Measurements from ENCODE around the gene MAST1.

- TF ChIP-seq FOXK2 (IDR thresholded peaks at IDR 0.05) (no peak), FOXA1 (IDR thresholded peaks at IDR 0.05) (no peak), SUZ12 (IDR thresholded peaks at IDR 0.05) (no peak), FOXM1 (IDR thresholded peaks at IDR 0.05; ENCODE audit: borderline replicate concordance) (no peak), ELF4 (IDR thresholded peaks at IDR 0.05) (no peak)
Observed at GRCh38 chr19:12893582-12893981, 55.3 kb downstream of the MAST1 start.
